ENCODE results near the gene GPR108. TPM values are rescaled to one million over a fixed set of nuclear protein-coding genes. Genes with fewer than 3 reads are reported as not detected.
A peak's percentile ranks its signal among the peaks of the same experiment; 100 is the strongest.

Gene GPR108
- total and polyA plus RNA-seq, 2 of the 13 experiments (the other 11 are each of a cell fraction or from before 2014, with no cell fraction given), result 36.4 to 63.0 TPM

GRCh38 chr19:6730153-6730804 lies 7.1 kb downstream of the GPR108 start (continued):
- TF ChIP-seq ZBED4 (CRISPR knock-in tag; IDR thresholded peaks at IDR 0.05; ENCODE audit: borderline replicate concordance) (no peak), POGK (CRISPR knock-in tag; conservative IDR thresholded peaks at IDR 0.05) (no peak), RNF2 (conservative IDR thresholded peaks at IDR 0.05; ENCODE audit: low read depth) (no peak), HDAC1 (CRISPR knock-in tag; IDR thresholded peaks at IDR 0.05) (peak; percentile 35; the same call in 1 of the 2 replicates), KDM4B (CRISPR knock-in tag; IDR thresholded peaks at IDR 0.05) (peak; percentile 66; the same call in 1 of the 2 replicates), KMT2B (CRISPR knock-in tag; IDR thresholded peaks at IDR 0.05) (peak; percentile 74; the same call in 1 of the 2 replicates), MXD3 (CRISPR knock-in tag; IDR thresholded peaks at IDR 0.05) (peak; percentile 57; the same call in 1 of the 2 replicates), ZSCAN29 (CRISPR knock-in tag; conservative IDR thresholded peaks at IDR 0.05) (0 out of 2 replicates have a peak, but pooled peaks have one; percentile 26), ZNF329 (CRISPR knock-in tag; IDR thresholded peaks at IDR 0.05; ENCODE audit: low read depth) (no peak), KLF9 (CRISPR knock-in tag; IDR thresholded peaks at IDR 0.05; ENCODE audit: low read depth) (no peak), ZNF777 (CRISPR knock-in tag; IDR thresholded peaks at IDR 0.05) (peak; percentile 23; the same call in 1 of the 2 replicates), SRSF9 (IDR thresholded peaks at IDR 0.05; ENCODE audit: borderline replicate concordance, insufficient read depth, low read depth, low read length, poor library complexity, severe bottlenecking) (no peak), KAT8 (CRISPR knock-in tag; IDR thresholded peaks at IDR 0.05) (peak; percentile 77; the same call in 1 of the 2 replicates), PHF20 (CRISPR knock-in tag; IDR thresholded peaks at IDR 0.05) (no peak), ZNF879 (CRISPR knock-in tag; IDR thresholded peaks at IDR 0.05) (no peak), FOSL2 (CRISPR knock-in tag; IDR thresholded peaks at IDR 0.05) (peak; percentile 78), PRMT3 (CRISPR knock-in tag; IDR thresholded peaks at IDR 0.05; ENCODE audit: borderline replicate concordance, low read depth) (no peak), ZHX1 (CRISPR knock-in tag; IDR thresholded peaks at IDR 0.05; ENCODE audit: low read depth) (no peak), ZBTB34 (CRISPR knock-in tag; IDR thresholded peaks at IDR 0.05) (no peak)
